HepG2 (cell line): Measurements from ENCODE around the gene IL11RA. TPM values are rescaled to one million over a fixed set of nuclear protein-coding genes. Genes with fewer than 3 reads are reported as not detected.

Experiments
- ARNT2 ChIP-seq: sonication (generic); formaldehyde crosslinking; IDR thresholded peaks from 2 replicates; pipeline ENCODE4 v1.8.0; 2022; ENCODE audit warnings: mild to moderate bottlenecking, low read depth, missing genetic modification reagents, moderate library complexity
- FOXC1 ChIP-seq: sonication (generic); formaldehyde crosslinking; IDR thresholded peaks from 2 replicates; pipeline ENCODE4 v1.8.0; 2022; ENCODE audit warnings: mild to moderate bottlenecking, missing genetic modification reagents, borderline replicate concordance
- HES4 ChIP-seq: sonication (generic); formaldehyde crosslinking; IDR thresholded peaks from 2 replicates; pipeline ENCODE4 v1.9.0; 2021; ENCODE audit warnings: mild to moderate bottlenecking, missing genetic modification reagents, borderline replicate concordance
- HNF4A ChIP-seq: sonication (generic); formaldehyde crosslinking; IDR thresholded peaks from 2 replicates; pipeline ENCODE4 v1.4.0; 2020; ENCODE audit warnings: missing genetic modification reagents
- MED13 ChIP-seq: sonication (generic); formaldehyde crosslinking; IDR thresholded peaks from 2 replicates; pipeline ENCODE4 v1.5.0; 2020; ENCODE audit warnings: missing genetic modification reagents
- NRL ChIP-seq: sonication (generic); formaldehyde crosslinking; IDR thresholded peaks from 2 replicates; pipeline ENCODE4 v1.5.0; 2020; ENCODE audit warnings: missing genetic modification reagents, mild to moderate bottlenecking, moderate library complexity, borderline replicate concordance
- RBM22 ChIP-seq: fragments of 200-400 bp; formaldehyde crosslinking; optimal IDR thresholded peaks from 2 replicates; pipeline ENCODE3; 2017; ENCODE audit warnings: mild to moderate bottlenecking, low read length, moderate library complexity
- ZNF10 ChIP-seq: sonication (generic); formaldehyde crosslinking; IDR thresholded peaks from 2 replicates; pipeline ENCODE4 v1.4.0; 2020; ENCODE audit warnings: mild to moderate bottlenecking, low read depth, missing genetic modification reagents, borderline replicate concordance
- ZNF230 ChIP-seq: sonication (generic); formaldehyde crosslinking; IDR thresholded peaks from 2 replicates; pipeline ENCODE4 v1.4.0; 2020; ENCODE audit warnings: mild to moderate bottlenecking, missing genetic modification reagents
- ZNF780A ChIP-seq: sonication (generic); formaldehyde crosslinking; IDR thresholded peaks from 2 replicates; pipeline ENCODE4 v1.8.0; 2022; ENCODE audit warnings: mild to moderate bottlenecking, missing genetic modification reagents, moderate library complexity
- polyA plus RNA-seq, 8 experiments: library from polyadenylated mRNA; depleted of rRNA in 3 of 8; stranded (reverse) in 7 of 8; unstranded in 1 of 8; fragments of >200 nt; fragmentation: Illumina TruSeq in 4 of 8; extraction: Trizol in 4 of 8; gene quantifications; 2 replicates each; pipeline versions ENCODE4 v1.2.1 to v1.2.3, GENCODE V29; 2011 to 2016; ENCODE audit warnings: low read depth in 4 of 8, missing spikeins in 1 of 8, mixed read lengths in 1 of 8; ENCODE audit not compliant: insufficient read depth in 1 of 8
- total RNA-seq, 5 experiments: library from RNA; depleted of rRNA; stranded (reverse); fragments of >200 nt; fragmentation: Illumina TruSeq; extraction: Trizol; gene quantifications; 2 replicates each; pipeline ENCODE4 v1.2.3, GENCODE V29; 2016; ENCODE audit warnings: low read depth in 1 of 5
- TF ChIP-seq, protein P1 (sequence below): IDR thresholded peaks from 2 replicates; pipeline ENCODE4 v1.6.1; 2016; ENCODE audit warnings: low read depth, missing genetic modification reagents, missing compliant biosample characterization
- TF ChIP-seq, protein P2 (sequence below): sonication (generic); IDR thresholded peaks from 2 replicates; pipeline ENCODE4 v1.6.1; 2016; ENCODE audit warnings: low read depth, borderline replicate concordance
- TF ChIP-seq, protein P3 (sequence below): sonication (generic); formaldehyde crosslinking; IDR thresholded peaks from 2 replicates; pipeline ENCODE4 v1.4.0; 2020; ENCODE audit warnings: missing genetic modification reagents

Gene IL11RA
- total and polyA plus RNA-seq, 2 of the 13 experiments (the other 11 are each of a cell fraction or from before 2014, with no cell fraction given) = 2.0 to 4.2 TPM

DNA sequence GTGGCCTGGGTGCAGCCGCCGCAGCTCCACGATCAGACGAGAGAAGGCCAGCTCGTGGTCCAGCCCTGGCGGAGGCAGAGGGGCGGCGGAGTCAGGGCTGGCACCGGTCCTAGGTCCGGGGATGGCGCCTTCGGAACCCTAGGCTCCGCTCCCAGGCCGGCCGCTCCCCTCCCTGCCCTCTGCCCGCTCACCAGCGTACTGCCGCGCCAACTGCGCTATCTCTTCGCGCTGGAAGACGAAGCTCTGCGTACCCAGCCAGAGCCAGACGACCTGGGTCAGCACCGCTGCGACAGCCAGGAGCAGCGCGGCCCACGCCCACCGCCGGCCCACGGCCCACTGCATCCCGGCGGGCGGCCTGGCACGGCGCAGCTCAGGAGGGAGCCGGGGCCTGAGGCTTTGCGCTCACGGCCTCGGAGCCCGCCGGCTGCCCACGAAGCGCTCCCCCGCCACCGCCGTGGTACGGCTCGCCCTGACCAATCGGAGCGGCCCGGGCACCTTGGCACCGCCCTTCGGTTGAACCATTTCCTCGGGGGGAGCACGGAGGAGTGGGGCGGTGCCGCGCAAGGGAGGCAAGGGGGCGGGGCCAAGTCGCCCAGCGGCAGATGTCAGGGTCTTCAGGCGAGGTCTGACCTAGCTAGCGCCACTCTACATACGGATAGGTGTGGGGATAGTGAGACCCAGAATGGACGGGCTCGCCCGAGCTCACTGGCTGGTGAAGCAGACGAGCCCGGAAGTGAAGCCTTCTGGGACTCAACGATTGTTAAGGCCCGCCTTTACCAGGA, 14.4 kb upstream of the IL11RA start, which contains the start of gene SIGMAR1 (continued):
- TF ChIP-seq, protein P1, sequence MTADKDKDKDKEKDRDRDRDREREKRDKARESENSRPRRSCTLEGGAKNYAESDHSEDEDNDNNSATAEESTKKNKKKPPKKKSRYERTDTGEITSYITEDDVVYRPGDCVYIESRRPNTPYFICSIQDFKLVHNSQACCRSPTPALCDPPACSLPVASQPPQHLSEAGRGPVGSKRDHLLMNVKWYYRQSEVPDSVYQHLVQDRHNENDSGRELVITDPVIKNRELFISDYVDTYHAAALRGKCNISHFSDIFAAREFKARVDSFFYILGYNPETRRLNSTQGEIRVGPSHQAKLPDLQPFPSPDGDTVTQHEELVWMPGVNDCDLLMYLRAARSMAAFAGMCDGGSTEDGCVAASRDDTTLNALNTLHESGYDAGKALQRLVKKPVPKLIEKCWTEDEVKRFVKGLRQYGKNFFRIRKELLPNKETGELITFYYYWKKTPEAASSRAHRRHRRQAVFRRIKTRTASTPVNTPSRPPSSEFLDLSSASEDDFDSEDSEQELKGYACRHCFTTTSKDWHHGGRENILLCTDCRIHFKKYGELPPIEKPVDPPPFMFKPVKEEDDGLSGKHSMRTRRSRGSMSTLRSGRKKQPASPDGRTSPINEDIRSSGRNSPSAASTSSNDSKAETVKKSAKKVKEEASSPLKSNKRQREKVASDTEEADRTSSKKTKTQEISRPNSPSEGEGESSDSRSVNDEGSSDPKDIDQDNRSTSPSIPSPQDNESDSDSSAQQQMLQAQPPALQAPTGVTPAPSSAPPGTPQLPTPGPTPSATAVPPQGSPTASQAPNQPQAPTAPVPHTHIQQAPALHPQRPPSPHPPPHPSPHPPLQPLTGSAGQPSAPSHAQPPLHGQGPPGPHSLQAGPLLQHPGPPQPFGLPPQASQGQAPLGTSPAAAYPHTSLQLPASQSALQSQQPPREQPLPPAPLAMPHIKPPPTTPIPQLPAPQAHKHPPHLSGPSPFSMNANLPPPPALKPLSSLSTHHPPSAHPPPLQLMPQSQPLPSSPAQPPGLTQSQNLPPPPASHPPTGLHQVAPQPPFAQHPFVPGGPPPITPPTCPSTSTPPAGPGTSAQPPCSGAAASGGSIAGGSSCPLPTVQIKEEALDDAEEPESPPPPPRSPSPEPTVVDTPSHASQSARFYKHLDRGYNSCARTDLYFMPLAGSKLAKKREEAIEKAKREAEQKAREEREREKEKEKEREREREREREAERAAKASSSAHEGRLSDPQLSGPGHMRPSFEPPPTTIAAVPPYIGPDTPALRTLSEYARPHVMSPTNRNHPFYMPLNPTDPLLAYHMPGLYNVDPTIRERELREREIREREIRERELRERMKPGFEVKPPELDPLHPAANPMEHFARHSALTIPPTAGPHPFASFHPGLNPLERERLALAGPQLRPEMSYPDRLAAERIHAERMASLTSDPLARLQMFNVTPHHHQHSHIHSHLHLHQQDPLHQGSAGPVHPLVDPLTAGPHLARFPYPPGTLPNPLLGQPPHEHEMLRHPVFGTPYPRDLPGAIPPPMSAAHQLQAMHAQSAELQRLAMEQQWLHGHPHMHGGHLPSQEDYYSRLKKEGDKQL (CRISPR knock-in tag) = no peak; the same call in 1 of the 2 replicates
- TF ChIP-seq HNF4A = no peak; the same call in 1 of the 2 replicates
- no peak for TF ChIP-seq RBM22
- no peak for TF ChIP-seq ZNF10 (CRISPR knock-in tag)
- TF ChIP-seq, protein P2, sequence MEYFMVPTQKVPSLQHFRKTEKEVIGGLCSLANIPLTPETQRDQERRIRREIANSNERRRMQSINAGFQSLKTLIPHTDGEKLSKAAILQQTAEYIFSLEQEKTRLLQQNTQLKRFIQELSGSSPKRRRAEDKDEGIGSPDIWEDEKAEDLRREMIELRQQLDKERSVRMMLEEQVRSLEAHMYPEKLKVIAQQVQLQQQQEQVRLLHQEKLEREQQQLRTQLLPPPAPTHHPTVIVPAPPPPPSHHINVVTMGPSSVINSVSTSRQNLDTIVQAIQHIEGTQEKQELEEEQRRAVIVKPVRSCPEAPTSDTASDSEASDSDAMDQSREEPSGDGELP = peak; percentile 10; the same call in 1 of the 2 replicates
- TF ChIP-seq MED13 (CRISPR knock-in tag) = no peak; the same call in 1 of the 2 replicates
- peak; percentile 84 for TF ChIP-seq ARNT2 (CRISPR knock-in tag)
- no peak for TF ChIP-seq ZNF230 (CRISPR knock-in tag)
- TF ChIP-seq HES4 (CRISPR knock-in tag) = no peak; the same call in 1 of the 2 replicates
- TF ChIP-seq, protein P3, sequence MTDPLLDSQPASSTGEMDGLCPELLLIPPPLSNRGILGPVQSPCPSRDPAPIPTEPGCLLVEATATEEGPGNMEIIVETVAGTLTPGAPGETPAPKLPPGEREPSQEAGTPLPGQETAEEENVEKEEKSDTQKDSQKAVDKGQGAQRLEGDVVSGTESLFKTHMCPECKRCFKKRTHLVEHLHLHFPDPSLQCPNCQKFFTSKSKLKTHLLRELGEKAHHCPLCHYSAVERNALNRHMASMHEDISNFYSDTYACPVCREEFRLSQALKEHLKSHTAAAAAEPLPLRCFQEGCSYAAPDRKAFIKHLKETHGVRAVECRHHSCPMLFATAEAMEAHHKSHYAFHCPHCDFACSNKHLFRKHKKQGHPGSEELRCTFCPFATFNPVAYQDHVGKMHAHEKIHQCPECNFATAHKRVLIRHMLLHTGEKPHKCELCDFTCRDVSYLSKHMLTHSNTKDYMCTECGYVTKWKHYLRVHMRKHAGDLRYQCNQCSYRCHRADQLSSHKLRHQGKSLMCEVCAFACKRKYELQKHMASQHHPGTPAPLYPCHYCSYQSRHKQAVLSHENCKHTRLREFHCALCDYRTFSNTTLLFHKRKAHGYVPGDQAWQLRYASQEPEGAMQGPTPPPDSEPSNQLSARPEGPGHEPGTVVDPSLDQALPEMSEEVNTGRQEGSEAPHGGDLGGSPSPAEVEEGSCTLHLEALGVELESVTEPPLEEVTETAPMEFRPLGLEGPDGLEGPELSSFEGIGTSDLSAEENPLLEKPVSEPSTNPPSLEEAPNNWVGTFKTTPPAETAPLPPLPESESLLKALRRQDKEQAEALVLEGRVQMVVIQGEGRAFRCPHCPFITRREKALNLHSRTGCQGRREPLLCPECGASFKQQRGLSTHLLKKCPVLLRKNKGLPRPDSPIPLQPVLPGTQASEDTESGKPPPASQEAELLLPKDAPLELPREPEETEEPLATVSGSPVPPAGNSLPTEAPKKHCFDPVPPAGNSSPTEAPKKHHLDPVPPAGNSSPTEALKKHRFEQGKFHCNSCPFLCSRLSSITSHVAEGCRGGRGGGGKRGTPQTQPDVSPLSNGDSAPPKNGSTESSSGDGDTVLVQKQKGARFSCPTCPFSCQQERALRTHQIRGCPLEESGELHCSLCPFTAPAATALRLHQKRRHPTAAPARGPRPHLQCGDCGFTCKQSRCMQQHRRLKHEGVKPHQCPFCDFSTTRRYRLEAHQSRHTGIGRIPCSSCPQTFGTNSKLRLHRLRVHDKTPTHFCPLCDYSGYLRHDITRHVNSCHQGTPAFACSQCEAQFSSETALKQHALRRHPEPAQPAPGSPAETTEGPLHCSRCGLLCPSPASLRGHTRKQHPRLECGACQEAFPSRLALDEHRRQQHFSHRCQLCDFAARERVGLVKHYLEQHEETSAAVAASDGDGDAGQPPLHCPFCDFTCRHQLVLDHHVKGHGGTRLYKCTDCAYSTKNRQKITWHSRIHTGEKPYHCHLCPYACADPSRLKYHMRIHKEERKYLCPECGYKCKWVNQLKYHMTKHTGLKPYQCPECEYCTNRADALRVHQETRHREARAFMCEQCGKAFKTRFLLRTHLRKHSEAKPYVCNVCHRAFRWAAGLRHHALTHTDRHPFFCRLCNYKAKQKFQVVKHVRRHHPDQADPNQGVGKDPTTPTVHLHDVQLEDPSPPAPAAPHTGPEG = peak; percentile 85
- TF ChIP-seq NRL (CRISPR knock-in tag) = no peak; the same call in 1 of the 2 replicates
- TF ChIP-seq FOXC1 (CRISPR knock-in tag) = no peak; the same call in none of the 2 replicates
- TF ChIP-seq ZNF780A (CRISPR knock-in tag) = no peak; the same call in 1 of the 2 replicates
